GM04503 (cell line): Measurements from ENCODE around the gene TDP2.
"Not testable (repeated sequence)": the region's sequence is repeated elsewhere in the genome, so short reads cannot be mapped to it uniquely, and the experiment has no call there.

ENCODE experiments used
- DNase-seq: peaks from one replicate; pipeline ENCODE4 v3.0.0-alpha.2; 2012; ENCODE audit warnings: low read depth

TDP2 gene

GRCh38 chr6:24666641-24667377 lies at the start of gene TDP2, which contains the start of gene ACOT13:
Gene TDP2 (minus strand): TSS chr6:24666899. CDS start chr6:24666862, 37 bp downstream.
Gene ACOT13 (plus strand): TSS chr6:24667077. CDS start chr6:24667264, 187 bp downstream.
- DNase-seq = peak; percentile 82

GRCh38 chr6:24710519-24711303 lies 44.0 kb upstream of the TDP2 start:
- no peak for DNase-seq

GRCh38 chr6:24709014-24709711 lies 42.5 kb upstream of the TDP2 start:
- no peak for DNase-seq

- DNase-seq = no peak
Observed at GRCh38 chr6:24708612-24709011, 41.9 kb upstream of the TDP2 start.

GRCh38 chr6:24704468-24704867 lies 37.8 kb upstream of the TDP2 start:
- no peak for DNase-seq

- DNase-seq = no peak
Observed at GRCh38 chr6:24702720-24703282, 36.1 kb upstream of the TDP2 start.

GRCh38 chr6:24699521-24700359 lies 33.0 kb upstream of the TDP2 start:
- no peak for DNase-seq

- DNase-seq = no peak
Observed at GRCh38 chr6:24696097-24696496, 29.4 kb upstream of the TDP2 start.

GRCh38 chr6:24695635-24696034 lies 28.9 kb upstream of the TDP2 start:
- not testable (repeated sequence) for DNase-seq

GRCh38 chr6:24694198-24694597 lies 27.5 kb upstream of the TDP2 start:
- no peak for DNase-seq

GRCh38 chr6:24692848-24693592 lies 26.3 kb upstream of the TDP2 start:
- DNase-seq = no peak

GRCh38 chr6:24692415-24692814 lies 25.7 kb upstream of the TDP2 start:
- no peak for DNase-seq

- DNase-seq = no peak
Observed at GRCh38 chr6:24692003-24692402, 25.3 kb upstream of the TDP2 start.

- no peak for DNase-seq
Observed at GRCh38 chr6:24691550-24691949, 24.9 kb upstream of the TDP2 start.

GRCh38 chr6:24690593-24690992 lies 23.9 kb upstream of the TDP2 start:
- no peak for DNase-seq

- peak; percentile 5 for DNase-seq
Observed at GRCh38 chr6:24689964-24690363, 23.3 kb upstream of the TDP2 start.

GRCh38 chr6:24686946-24687345 lies 20.2 kb upstream of the TDP2 start:
- DNase-seq = no peak

- no peak for DNase-seq
Observed at GRCh38 chr6:24686408-24686807, 19.7 kb upstream of the TDP2 start.

- no peak for DNase-seq
Observed at GRCh38 chr6:24683297-24684296, 16.9 kb upstream of the TDP2 start.
